Kidney glomerular epithelial cell (primary cell): ENCODE measurements around the gene CAMKK2.
A peak's percentile ranks its signal among the peaks of the same experiment; 100 is the strongest.
"Not testable (repeated sequence)": the region's sequence is repeated elsewhere in the genome, so short reads cannot be mapped to it uniquely, and the experiment has no call there.

Source experiments
- DNase-seq: peaks from one replicate; lab custom pipeline; 2025; lab: John Stamatoyannopoulos, UW

CAMKK2 gene

GRCh38 chr12:121279071-121279375, 17.5 kb downstream of the CAMKK2 start:
- peak; percentile 37 for DNase-seq

- no peak for DNase-seq
These were observed 18.1 kb downstream of the CAMKK2 start for GRCh38 chr12:121278169-121279070.

DNA sequence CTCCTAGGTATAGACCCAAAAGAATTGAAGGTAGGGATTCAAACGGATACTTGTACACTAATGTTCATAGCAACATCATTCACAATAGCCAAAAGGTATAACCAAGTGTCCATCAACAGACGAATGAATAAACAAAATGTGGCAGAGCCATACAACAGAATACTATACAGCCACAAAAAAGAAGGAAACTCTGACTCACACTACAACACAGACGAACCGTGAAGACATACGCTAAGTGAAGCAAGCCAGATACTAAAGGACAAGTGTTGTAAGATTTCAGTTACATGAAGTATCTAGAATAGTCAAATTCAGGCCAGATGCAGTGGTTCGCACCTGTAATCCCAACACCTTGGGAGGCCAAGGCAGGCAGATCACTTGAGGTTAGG, 19.1 kb downstream of the CAMKK2 start:
- no peak for DNase-seq

- DNase-seq = no peak
These were observed 22.3 kb downstream of the CAMKK2 start for GRCh38 chr12:121274036-121274763.

DNA sequence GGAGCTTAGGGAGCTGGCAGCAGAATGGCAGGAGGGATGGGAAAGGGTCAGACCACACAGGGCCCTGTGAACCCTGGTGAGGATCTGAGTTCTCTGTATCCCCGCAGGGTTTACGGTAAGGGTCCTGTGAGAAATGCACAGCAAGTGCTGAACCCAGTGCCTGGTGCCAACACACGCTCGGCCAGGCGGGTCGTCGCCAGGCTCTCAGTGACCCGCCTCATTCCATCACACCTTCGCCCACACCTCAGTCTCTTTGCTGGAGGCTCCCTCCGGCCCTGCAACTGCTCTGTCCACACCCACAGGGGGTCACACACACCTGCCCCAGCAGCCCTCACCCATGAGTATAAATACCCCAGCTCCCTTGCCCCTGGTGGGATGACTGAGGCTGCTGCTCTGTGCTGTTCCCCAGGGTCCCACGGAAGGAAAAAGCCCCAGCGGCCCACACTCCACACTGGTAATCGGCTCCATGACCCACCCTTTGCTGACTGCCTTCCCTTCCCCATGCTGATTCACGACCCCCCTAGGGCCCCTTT, 23.1 kb downstream of the CAMKK2 start:
- DNase-seq = no peak

DNA sequence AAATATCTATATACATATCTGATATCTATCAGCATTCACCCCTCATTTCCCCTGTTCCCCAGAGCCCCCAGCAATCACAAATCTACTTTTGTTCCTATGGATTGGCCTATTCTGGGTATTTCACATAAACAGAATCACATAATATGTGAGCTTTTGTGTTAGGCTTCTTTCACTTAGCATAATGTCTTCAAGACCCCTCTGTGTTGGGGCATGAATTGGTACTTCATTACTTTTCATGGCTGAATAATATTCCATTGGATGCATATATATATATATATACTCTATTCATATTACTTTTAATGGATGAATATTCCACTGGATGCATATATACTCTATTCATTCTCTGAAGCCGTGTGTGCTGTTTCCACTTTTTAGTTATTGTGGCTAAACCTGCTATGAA, 28.7 kb downstream of the CAMKK2 start:
- no peak for DNase-seq

- no peak for DNase-seq
These were observed 31.5 kb downstream of the CAMKK2 start for GRCh38 chr12:121264951-121265515.

- no peak for DNase-seq
These were observed 32.4 kb downstream of the CAMKK2 start for GRCh38 chr12:121264135-121264534.

GRCh38 chr12:121263206-121263935, 33.1 kb downstream of the CAMKK2 start:
- no peak for DNase-seq

GRCh38 chr12:121261398-121261797, 35.1 kb downstream of the CAMKK2 start:
- DNase-seq = no peak

DNA sequence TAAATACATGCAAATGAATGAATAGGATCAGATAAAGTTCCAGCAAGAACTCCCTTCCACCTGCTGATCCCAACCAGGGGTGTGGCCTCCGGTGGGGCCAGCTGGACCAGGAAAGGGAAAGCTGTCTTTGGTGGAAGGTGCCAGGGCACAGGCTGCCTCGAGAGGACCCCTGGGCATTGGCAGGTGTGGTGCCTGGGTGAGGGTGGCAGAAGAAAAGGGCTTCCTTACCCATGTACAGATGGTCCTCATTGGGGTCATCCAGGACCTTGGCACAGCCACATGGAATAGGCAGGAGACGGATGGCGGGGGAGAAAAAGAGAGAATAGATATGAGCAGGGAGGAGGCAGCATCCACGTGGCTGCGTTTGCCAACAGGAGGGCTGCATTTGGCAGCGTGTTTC, 36.4 kb downstream of the CAMKK2 start:
- DNase-seq = no peak

- no peak for DNase-seq
These were observed 37.4 kb downstream of the CAMKK2 start for GRCh38 chr12:121259074-121259473.

DNA sequence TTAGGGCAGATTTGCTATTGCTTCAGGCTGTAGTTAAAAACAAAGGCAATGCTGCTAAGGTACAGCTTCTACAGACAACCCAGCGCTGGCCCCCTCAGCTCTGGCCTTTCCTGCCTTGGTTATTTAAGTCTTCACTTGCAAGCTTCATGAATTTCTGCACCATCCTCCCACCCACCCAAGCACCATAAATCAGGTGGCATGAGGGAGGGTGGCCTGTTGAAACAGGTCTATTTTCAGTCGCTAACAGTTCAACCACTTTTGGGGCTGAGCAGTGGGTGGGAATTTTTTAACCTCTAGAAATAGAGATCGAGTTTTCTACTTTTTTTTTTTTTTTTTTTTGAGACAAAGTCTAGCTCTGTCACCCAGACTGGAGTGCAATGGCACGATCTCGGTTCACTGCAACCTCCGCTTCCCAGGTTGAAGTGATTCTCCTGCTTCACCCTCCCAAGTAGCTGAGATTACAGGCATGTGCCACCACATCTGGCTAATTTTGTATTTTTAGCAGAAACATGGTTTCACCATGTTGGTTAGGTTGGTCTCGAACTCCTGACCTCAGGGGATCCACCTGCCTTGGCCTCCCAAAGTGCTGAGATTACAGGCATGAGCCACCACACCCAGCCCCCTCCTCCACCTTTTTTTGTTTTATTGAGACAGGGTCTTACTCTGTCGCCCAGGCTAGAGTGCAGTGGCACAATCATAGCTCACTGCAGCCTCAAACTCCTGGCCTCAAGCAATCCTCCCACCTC, 38.6 kb downstream of the CAMKK2 start:
- not testable (repeated sequence) for DNase-seq

- DNase-seq = no peak
These were observed 41.1 kb downstream of the CAMKK2 start for GRCh38 chr12:121255433-121255832.

DNA sequence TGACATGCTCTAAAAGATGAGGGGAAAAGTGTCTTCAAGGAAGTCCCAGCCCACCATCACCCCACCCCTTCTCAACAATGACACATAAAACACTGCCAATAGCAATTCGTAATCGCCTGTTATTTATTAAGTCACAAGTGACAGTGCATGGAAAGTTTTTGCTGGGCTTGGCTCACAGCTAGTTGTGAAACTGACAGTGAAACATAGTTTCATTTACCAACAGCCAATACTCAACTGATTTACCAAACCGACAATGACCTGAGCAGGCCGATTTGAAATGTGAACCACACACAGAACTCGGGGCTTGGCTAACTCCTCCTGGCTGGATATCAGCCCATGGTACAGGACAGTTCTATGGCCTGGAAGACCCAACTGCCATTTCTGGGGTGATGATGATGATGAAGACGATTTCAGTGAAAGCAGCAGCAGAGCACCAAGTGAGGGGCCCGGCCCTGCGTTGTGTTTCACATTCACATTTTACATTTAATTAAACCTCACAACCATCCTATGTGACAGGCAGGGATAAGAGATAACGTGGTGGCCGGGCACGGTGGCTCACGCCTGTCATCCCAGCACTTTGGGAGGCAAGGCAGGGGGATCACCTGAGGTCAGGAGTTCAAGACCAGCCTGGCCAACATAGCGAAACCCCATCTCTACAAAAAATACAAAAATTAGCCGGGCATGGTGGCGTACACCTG, 42.7 kb downstream of the CAMKK2 start:
- DNase-seq = no peak

GRCh38 chr12:121252712-121253345, 43.7 kb downstream of the CAMKK2 start:
- no peak for DNase-seq

DNA sequence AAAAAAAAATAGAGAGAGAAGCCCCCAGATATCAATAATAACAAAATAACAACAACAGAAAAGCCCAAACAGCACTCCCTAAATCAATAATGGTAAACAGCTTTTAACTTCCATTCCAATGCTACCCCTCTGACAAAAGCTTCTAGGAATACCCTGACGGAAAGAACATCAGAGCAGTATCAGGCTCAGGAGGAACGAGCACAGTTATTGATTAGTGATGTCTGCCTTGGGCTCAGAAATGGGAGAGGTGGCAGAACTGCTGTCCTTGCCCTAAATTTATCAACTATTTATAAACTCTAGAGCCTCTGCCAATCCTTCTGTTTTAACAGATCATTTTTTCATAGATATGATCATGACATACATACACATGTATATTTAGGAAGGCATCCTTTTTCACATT, 44.7 kb downstream of the CAMKK2 start:
- no peak for DNase-seq

DNA sequence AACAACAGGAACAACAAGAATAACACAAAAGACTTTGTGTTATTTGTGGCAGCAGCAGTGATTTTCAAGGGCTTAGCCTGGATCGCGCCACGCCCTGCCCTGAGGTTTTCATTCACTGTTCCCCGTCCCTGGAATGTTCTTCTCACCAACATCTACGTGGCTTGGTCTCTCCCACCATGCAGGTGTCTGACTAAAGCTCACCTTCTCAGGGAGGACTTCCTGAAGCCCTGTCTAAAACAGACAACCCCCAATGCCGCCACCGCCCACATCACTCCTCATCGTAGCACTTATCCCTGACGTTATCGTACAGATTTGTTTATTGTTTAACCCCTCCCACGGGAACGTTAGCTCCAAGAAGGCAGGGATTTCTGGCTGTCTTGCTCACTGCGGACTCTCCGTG, 46.1 kb downstream of the CAMKK2 start:
- DNase-seq = no peak

DNA sequence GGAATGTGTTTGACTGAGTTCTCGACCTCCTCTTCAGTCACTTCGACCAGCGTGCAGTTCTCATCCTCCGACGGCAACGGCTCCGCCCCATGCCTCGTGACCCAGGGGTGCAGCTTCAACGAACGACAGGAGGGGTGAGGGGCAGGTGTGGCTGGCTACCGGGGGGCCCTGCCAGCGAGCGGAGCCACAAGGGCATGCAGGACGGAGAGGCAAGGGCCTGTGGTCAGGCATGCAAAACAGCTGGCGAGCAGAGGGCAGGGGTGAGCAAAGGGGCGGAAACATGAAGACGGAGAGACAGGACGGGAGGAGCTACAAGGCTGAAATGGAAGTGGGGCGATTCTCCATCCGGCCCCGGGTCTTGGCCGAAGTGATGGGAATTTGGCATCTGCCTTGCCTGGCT, 47.9 kb downstream of the CAMKK2 start:
- DNase-seq = no peak

- no peak for DNase-seq
These were observed 49.5 kb downstream of the CAMKK2 start for GRCh38 chr12:121246893-121247557.
